Measurements from ENCODE around the gene SCAMP4. TPM values are rescaled to one million over a fixed set of nuclear protein-coding genes. Genes with fewer than 3 reads are reported as not detected.

Gene SCAMP4
- total RNA-seq, 2 experiments from 2014 or later: 27.5 to 37.9 TPM

DNA sequence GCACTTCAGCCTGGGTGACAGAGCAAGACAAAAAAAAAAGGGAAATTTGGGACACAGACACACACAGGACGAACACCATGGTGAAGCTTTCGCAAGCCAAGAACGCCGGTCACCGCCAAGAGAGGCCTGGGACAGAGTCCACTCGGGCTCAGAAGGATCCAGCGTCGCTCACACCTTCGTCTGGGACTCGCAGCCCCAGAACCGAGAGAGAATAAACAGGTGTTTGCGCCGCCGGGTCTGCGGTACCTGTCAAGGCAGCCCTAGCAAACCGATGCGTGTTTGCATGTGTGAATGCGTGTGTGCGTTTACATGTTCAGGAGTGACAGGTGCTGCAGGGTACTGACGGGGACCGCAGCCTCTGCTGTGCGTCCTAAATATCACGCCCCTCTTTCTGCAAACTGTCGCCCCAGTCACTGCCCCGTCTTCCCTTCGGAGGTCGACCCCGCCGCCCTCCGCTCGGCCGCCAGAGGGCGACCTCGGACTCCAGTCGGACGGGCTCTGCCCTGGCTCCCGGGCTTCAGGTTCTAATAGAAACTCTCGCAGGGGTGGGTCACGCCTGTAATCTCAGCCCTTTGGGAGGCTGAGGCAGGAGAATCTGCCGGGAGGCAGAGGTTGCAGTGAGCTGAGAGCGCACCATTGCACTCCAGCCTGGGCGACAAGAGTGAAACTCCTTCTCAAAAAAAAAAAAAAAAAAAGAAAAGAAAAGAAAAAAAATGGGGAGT, 24.0 kb downstream of the SCAMP4 start:
- POLR2A ChIA-PET: no interaction called here
- Mint-ChIP-seq H3K27me3 (peaks cover 3% of the 10 kb centered on the region), H3K4me3 (peak overlapping the region; percentile 70), H3K4me1 (peaks cover 30% of the 10 kb centered on the region), H3K27ac (peak overlapping the region; percentile 60), H3K36me3 (ENCODE audit: low read depth) (peaks cover 12% of the 10 kb centered on the region), H3K9me3 (peaks cover 7% of the 10 kb centered on the region)
- peak; percentile 83 for DNase-seq
- CTCF ChIA-PET: interaction anchor here (0.7 to 1.4 kb wide), 3 partner anchors 14 to 123 kb away, joined by 3 to 4 read pairs (median 3); no protein-coding TSS in a partner anchor

- Mint-ChIP-seq H3K9me3 (peaks cover 10% of the 10 kb centered on the region), H3K27ac (no peak overlapping the region), H3K27me3 (peaks cover 3% of the 10 kb centered on the region), H3K36me3 (ENCODE audit: low read depth) (peaks cover 18% of the 10 kb centered on the region), H3K4me1 (peaks cover 38% of the 10 kb centered on the region), H3K4me3 (no peak overlapping the region)
- no peak for DNase-seq
- POLR2A ChIA-PET: no interaction called here
- CTCF ChIA-PET: no interaction called here
Observed at GRCh38 chr19:1931445-1931844, 26.2 kb downstream of the SCAMP4 start.

DNA sequence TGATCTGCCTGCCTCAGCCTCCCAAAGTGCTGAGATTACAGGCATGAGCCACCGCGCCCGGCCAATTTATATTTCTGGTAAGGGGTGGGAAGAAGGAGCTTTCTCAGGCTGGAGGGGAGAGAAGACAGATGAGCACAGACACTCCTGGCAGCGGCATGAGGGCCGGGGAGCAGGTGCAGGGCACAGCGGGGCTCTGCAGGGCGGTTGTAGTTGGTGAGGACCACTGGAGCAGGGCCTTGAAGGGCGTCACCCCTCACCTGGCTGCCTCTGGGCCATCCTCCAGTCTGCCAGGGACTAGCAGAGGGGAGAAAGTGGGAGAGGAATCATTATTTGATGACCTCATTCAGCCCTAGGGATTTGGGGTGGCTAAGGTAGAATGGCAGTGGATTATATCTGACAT, 27.2 kb downstream of the SCAMP4 start:
- DNase-seq: no peak
- Mint-ChIP-seq H3K27me3 (peaks cover 3% of the 10 kb centered on the region), H3K4me1 (peaks cover 40% of the 10 kb centered on the region), H3K4me3 (no peak overlapping the region), H3K9me3 (peaks cover 10% of the 10 kb centered on the region), H3K27ac (no peak overlapping the region), H3K36me3 (ENCODE audit: low read depth) (peaks cover 21% of the 10 kb centered on the region)
- ChIA-PET CTCF (interaction anchor here (0.6 to 1.4 kb wide), 4 partner anchors 8 to 138 kb away, joined by 3 to 5 read pairs (median 4); no protein-coding TSS in a partner anchor), POLR2A (no interaction called here)

DNA sequence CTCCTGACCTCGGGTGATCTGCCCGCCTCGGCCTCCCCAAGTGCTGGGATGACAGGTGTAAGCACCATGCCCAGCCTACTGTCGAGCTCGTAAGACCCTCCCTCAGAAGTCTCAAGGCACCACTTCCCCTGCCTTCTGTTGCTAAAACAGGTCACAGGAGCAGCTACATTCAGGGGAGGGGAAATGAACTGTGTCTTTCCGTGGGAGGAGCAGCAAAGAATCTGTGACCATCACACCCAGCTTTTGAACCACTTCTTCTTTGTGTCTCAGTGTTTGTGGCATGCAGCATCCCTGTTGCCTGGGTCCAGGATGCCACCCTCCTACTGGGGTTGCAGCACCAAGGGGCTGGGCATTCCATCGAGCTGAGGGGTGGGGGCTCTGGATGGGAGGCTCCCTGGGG, 28.0 kb downstream of the SCAMP4 start:
- no peak for DNase-seq
- POLR2A ChIA-PET: no interaction called here
- Mint-ChIP-seq H3K9me3 (peaks cover 10% of the 10 kb centered on the region), H3K36me3 (ENCODE audit: low read depth) (peaks cover 17% of the 10 kb centered on the region), H3K4me3 (no peak overlapping the region), H3K27ac (no peak overlapping the region), H3K27me3 (peaks cover 3% of the 10 kb centered on the region), H3K4me1 (peaks cover 33% of the 10 kb centered on the region)
- CTCF ChIA-PET: interaction anchor here (0.9 to 1.4 kb wide), 3 partner anchors 9 to 49 kb away, joined by 4 to 5 read pairs (median 4); no protein-coding TSS in a partner anchor

- Mint-ChIP-seq H3K36me3 (ENCODE audit: low read depth) (peaks cover 17% of the 10 kb centered on the region), H3K9me3 (peaks cover 10% of the 10 kb centered on the region), H3K27me3 (peaks cover 3% of the 10 kb centered on the region), H3K4me1 (peaks cover 28% of the 10 kb centered on the region), H3K27ac (no peak overlapping the region), H3K4me3 (no peak overlapping the region)
- POLR2A ChIA-PET: no interaction called here
- CTCF ChIA-PET: interaction anchor here (1.2 to 1.4 kb wide), 2 partner anchors 30 to 49 kb away, joined by 3 to 4 read pairs; no protein-coding TSS in a partner anchor
- no peak for DNase-seq
Observed at GRCh38 chr19:1933942-1934341, 28.7 kb downstream of the SCAMP4 start.

DNA sequence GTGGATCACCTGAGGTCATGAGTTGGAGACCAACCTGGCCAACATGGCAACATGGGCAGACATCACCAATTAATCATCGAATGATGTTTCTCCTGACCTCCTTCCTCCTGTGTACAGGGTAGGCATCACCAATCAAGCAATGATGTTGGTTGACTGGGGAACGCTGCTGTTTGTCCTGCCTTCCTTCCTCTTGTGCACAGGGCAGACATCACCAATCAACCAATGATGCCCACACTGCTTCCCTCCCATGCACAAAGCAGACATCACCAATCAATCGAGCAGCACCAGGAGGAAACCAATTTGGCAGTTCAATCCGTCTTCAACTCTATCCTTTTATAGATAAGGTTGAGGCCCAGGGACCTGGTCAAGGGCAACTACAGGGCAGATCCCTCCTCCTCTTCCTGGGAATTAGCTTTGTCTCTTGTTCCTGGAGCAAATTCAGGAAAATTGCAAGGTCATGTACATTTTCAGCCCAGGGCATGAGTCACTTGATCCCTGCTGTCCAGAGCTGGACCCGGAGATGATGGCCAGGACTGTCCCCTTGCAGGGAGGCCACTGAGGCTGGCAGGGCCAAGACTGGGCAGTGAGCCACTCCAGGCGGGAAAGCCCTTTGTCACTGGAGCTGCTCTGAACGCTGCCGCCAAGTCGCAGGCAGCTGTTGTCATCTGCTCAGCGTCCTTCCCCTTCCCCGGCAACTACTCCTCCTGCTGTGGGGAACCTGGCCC, 30.4 kb downstream of the SCAMP4 start:
- ChIA-PET CTCF (interaction anchor here (1.2 kb wide), 1 partner anchor 211 kb away, joined by 3 read pairs; no protein-coding TSS in a partner anchor), POLR2A (no interaction called here)
- H3K27me3 Mint-ChIP-seq: no peaks in the 10 kb centered on the region
- no peak overlapping the region for H3K4me3 Mint-ChIP-seq
- H3K9me3 Mint-ChIP-seq: peaks cover 10% of the 10 kb centered on the region
- DNase-seq: peak; percentile 37
- H3K27ac Mint-ChIP-seq: peak overlapping the region; percentile 4
- peaks cover 18% of the 10 kb centered on the region for H3K36me3 Mint-ChIP-seq (ENCODE audit: low read depth)
- H3K4me1 Mint-ChIP-seq: peaks cover 29% of the 10 kb centered on the region

GRCh38 chr19:1936430-1936829, 31.2 kb downstream of the SCAMP4 start:
- Mint-ChIP-seq H3K4me3 (no peak overlapping the region), H3K27me3 (no peaks in the 10 kb centered on the region), H3K9me3 (peaks cover 10% of the 10 kb centered on the region), H3K36me3 (ENCODE audit: low read depth) (peaks cover 18% of the 10 kb centered on the region), H3K27ac (peak overlapping the region; percentile 54), H3K4me1 (peaks cover 29% of the 10 kb centered on the region)
- ChIA-PET CTCF (interaction anchor here (1.2 kb wide), 1 partner anchor 210 kb away, joined by 3 read pairs; no protein-coding TSS in a partner anchor), POLR2A (no interaction called here)
- DNase-seq: no peak

- Mint-ChIP-seq H3K36me3 (ENCODE audit: low read depth) (peaks cover 18% of the 10 kb centered on the region), H3K4me1 (peaks cover 29% of the 10 kb centered on the region), H3K27ac (peak overlapping the region; percentile 36), H3K4me3 (no peak overlapping the region), H3K9me3 (peaks cover 5% of the 10 kb centered on the region), H3K27me3 (no peaks in the 10 kb centered on the region)
- ChIA-PET CTCF (interaction anchor here (0.6 to 1.0 kb wide), 3 partner anchors 9 to 465 kb away, joined by 3 to 6 read pairs (median 4); no protein-coding TSS in a partner anchor), POLR2A (interaction anchor here (0.6 kb wide), 1 partner anchor 33 kb away, joined by 3 read pairs; no protein-coding TSS in a partner anchor)
- no peak for DNase-seq
Observed at GRCh38 chr19:1936916-1937610, 31.9 kb downstream of the SCAMP4 start.

DNA sequence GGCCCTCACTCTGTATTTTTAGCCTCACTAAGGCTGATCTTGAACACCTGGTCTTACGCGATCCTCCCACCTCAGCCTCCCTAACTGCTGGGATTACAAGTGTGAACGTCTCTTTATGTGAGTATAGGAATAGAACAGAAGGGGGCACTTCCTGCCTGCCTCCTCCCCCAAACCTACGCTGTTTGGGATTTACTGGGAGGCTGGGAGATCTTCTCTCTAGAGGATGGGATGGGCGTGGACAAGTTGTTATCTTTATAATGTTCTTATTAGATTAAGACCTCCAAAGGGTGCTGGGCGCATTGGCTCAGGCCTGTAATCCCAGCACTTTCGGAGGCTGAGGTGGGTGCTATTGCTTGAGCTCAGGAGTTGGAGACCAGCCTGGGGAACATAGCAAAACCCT, 32.9 kb downstream of the SCAMP4 start:
- Mint-ChIP-seq H3K4me3 (no peak overlapping the region), H3K4me1 (peaks cover 32% of the 10 kb centered on the region), H3K36me3 (ENCODE audit: low read depth) (peaks cover 19% of the 10 kb centered on the region), H3K27ac (peak overlapping the region; percentile 60), H3K27me3 (no peaks in the 10 kb centered on the region), H3K9me3 (peaks cover 5% of the 10 kb centered on the region)
- POLR2A ChIA-PET: no interaction called here
- CTCF ChIA-PET: no interaction called here
- no peak for DNase-seq

DNA sequence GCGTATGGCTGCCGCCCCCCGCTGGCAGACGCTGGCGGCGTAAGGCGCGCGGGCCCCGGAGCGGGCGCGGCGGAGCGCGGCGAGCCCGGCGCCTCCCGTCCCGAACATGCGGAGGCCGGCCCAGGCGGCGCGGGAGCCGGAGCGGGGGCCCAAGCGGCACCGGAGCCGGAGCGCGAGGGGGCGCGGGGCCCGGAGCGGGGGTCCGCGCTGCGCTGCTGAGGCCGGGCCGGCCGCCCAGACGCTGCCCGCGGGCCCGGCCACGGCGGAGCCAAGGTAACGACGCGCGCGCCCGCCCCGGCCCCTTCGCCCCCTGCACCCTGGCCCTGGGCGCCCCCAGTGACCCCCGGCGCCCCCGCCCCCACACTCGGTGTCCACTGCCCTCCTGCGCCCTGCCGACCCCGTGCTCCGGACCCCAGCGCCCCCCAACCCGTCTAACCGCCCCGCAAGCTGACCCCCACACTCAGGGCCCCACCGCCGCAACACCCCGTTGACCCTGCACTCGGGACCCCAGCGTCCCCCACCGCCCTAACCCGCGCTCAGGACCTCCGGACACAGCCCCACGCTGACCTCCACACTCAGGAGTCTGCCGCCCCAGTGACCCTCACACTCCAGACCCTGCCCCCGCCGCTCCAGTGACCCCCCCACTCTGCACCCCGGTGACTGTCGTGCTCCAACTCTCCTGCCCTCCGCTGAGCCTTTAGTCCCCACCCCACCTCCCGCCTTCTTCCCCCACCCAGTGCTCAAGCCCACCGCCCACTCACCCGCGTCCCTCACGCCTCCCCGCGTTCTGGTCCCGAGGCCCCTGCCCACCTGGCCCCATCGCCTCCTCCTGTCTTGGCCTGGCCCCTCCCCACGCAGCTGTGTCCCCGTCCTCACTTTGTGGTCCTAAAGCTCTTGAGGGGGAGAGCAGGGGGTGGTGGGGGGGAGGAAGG, 36.2 kb downstream of the SCAMP4 start, which contains the start of gene CSNK1G2:
Gene CSNK1G2, plus strand, starts transcription at position 27 of the 932 bp plus-strand sequence. CDS start 28,601 bp downstream, outside the sequence.
- peaks cover 42% of the 10 kb centered on the region for H3K4me1 Mint-ChIP-seq
- no peaks in the 10 kb centered on the region for H3K9me3 Mint-ChIP-seq
- no peaks in the 10 kb centered on the region for H3K27me3 Mint-ChIP-seq
- peaks cover 14% of the 10 kb centered on the region for H3K36me3 Mint-ChIP-seq (ENCODE audit: low read depth)
- no peak for DNase-seq
- peak within 1 kb of the TSS; percentile 99 for H3K4me3 Mint-ChIP-seq
- ChIA-PET CTCF (interaction anchor here (0.6 to 1.8 kb wide), 5 partner anchors 11 to 394 kb away, joined by 3 to 4 read pairs (median 3); no protein-coding TSS in a partner anchor), POLR2A (no interaction called here)
- H3K27ac Mint-ChIP-seq: peak within 1 kb of the TSS; percentile 97

DNA sequence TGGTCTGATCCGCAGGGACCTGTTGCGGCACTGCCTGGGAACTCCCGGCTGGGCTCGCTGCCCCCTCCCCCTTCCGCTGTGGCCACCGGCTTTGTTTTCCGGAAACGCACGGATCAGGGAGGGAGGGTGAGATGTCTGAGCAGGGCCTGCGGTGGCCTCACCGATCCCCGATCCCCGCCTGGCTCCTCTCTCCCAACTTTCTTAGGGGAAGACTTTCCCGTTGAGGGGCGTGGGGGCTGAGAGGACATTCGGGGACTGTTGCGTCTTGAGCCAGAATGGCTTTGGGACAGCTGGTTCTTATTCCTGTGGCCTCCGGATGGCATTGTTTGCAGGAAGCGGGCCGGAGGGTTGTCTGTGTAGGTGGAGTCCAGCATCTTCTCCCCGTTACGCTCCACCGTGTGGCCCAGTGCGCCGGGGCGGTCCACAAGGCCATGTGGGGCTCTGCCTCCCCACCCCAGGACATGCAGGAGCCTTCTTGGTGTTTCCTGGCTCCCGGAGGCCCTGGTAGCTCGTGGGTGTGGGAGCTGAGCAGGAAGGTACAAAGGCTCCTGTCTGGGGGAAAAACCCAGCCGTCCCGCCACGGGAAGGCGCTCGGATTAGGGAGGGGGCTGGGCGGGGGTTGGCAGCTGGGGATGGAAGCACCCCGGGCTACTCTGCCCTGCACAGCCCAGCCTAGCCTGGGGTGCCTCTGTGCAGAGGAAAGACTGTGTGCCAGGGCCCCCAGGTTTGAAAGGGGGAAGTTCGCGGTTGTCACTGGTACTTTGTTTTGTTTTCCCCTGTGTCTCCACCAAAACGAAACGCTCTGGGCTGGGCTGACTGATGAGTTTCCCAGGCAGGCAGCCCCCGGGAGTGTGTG, 37.1 kb downstream of the SCAMP4 start:
- peak; percentile 85 for DNase-seq
- H3K36me3 Mint-ChIP-seq (ENCODE audit: low read depth): peaks cover 10% of the 10 kb centered on the region
- peaks cover 38% of the 10 kb centered on the region for H3K4me1 Mint-ChIP-seq
- H3K27ac Mint-ChIP-seq: peak overlapping the region; percentile 97
- peak overlapping the region; percentile 99 for H3K4me3 Mint-ChIP-seq
- ChIA-PET POLR2A (no interaction called here), CTCF (interaction anchor here (0.6 to 1.8 kb wide), 5 partner anchors 12 to 395 kb away, joined by 3 to 4 read pairs (median 3); no protein-coding TSS in a partner anchor)
- no peaks in the 10 kb centered on the region for H3K27me3 Mint-ChIP-seq
- no peaks in the 10 kb centered on the region for H3K9me3 Mint-ChIP-seq

All from activated CD4-positive, alpha-beta T cell treated with anti-CD3 and anti-CD28 coated beads, Interleukin-2, amount 10 ng/mL, durations not matched to agents 7 days and 5 days (primary cell).